ENCODE measurements around the gene SHISA7.

GRCh38 chr19:55473225-55474012 lies 30.3 kb upstream of the SHISA7 start:
- TF ChIP-seq CTCF (IDR thresholded peaks at IDR 0.05; ENCODE audit: low read depth, low read length, missing input control) (no peak), REST (IDR thresholded peaks at IDR 0.05) (no peak), GABPA (IDR thresholded peaks at IDR 0.05 in 1 of 2, conservative IDR thresholded peaks at IDR 0.05 in 1 of 2) (no peak), YY1 (IDR thresholded peaks at IDR 0.05) (no peak)
